ENCODE results near the gene CLEC16A. TPM values are rescaled to one million over a fixed set of nuclear protein-coding genes. Genes with fewer than 3 reads are reported as not detected.

The CLEC16A gene
- polyA plus RNA-seq, 3 donors, result 3.4 to 12.0 (median 5.8) TPM

GRCh38 chr16:11141409-11142260 lies 197.3 kb downstream of the CLEC16A start:
- H3K4me3 Mint-ChIP-seq, result no peak overlapping the region
- no peaks in the 10 kb centered on the region for H3K27me3 ChIP-seq (ENCODE audit: control insufficient read depth in 2 of 2, insufficient read depth in 2 of 2, low read length in 2 of 2)
- peaks cover 0 to 4% (median 0%) of the 10 kb centered on the region in 3 donors for H3K27me3 Mint-ChIP-seq (ENCODE audit: low read depth in 3 of 3)
- H3K9me3 Mint-ChIP-seq, result no peaks in the 10 kb centered on the region
- H3K36me3 Mint-ChIP-seq, result peaks cover 41 to 45% of the 10 kb centered on the region in 2 donors
- intact Hi-C loops (cut with micrococcal nuclease), result loop anchor here in 1 of 2 donors (10.0 kb wide), 1 partner anchor 157 kb away; no protein-coding TSS in a partner anchor
- H3K4me2 ChIP-seq (replicated peaks; ENCODE audit: extremely low read depth, low read length, poor library complexity, severe bottlenecking), result no peak overlapping the region
- H3K27ac Mint-ChIP-seq, result peak overlapping the region in 2 of 7 donors; percentile 40 to 54
- no peak overlapping the region for H3K9ac ChIP-seq (ENCODE audit: insufficient read depth, low read length, poor library complexity, severe bottlenecking)
- no peaks in the 10 kb centered on the region for H3K9me3 ChIP-seq (replicated peaks in 1 of 2; ENCODE audit: control insufficient read depth in 1 of 2, insufficient read depth in 1 of 2, low read length in 2 of 2)
- WGBS (ENCODE audit: insufficient coverage), result 96% methylated on average over 19 of the region's 26 CpGs
- H3K27ac ChIP-seq (ENCODE audit: low read depth in 1 of 2, low read length in 2 of 2), result no peak overlapping the region
- H3K4me1 ChIP-seq (ENCODE audit: control insufficient read depth in 1 of 2, insufficient read depth in 2 of 2, low read length in 2 of 2), result peaks cover 0 to 7% of the 10 kb centered on the region in 2 donors
- TF ChIP-seq CTCF (IDR thresholded peaks at IDR 0.05), result no peak
- H3K4me3 ChIP-seq (replicated peaks in 1 of 3; ENCODE audit: low read depth in 2 of 3, low read length in 3 of 3), result no peak overlapping the region
- no peak overlapping the region for H2AFZ ChIP-seq (ENCODE audit: insufficient read depth, low read depth, low read length, poor library complexity, severe bottlenecking)
- H3K36me3 ChIP-seq (replicated peaks in 1 of 2; ENCODE audit: control insufficient read depth in 1 of 2, insufficient read depth in 2 of 2, low read length in 2 of 2), result peaks cover 0 to 14% of the 10 kb centered on the region in 2 donors
- no peaks in the 10 kb centered on the region for H4K20me1 ChIP-seq (ENCODE audit: insufficient read depth, low read length)
- peaks cover 21% of the 10 kb centered on the region for H3K4me1 Mint-ChIP-seq
- DNase-seq, result no peak
- no peaks in the 10 kb centered on the region for H3K79me2 ChIP-seq (ENCODE audit: insufficient read depth, low read length)

DNA sequence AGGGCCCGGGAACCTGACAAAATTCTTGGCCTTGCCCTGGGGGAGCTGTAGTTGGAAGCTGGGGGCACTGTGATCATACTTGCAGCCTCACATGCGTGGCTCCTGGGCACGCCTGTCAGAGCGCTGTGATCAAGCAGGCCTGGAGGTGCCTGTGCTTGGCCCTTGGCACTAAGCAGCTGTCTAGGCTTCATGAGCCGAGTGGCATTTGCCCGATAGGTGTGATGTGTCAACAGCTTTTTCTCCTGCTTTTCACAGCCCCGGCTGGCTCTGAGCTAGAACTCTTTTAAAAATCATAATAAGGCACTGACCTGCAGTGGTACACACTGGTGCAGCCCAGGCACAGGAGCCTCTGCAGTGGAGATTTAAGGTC lies 197.9 kb downstream of the CLEC16A start:
- Histone ChIP-seq H3K4me1 (ENCODE audit: control insufficient read depth in 1 of 2, insufficient read depth in 2 of 2, low read length in 2 of 2) (peaks cover 0 to 7% of the 10 kb centered on the region in 2 donors), H3K4me2 (replicated peaks; ENCODE audit: extremely low read depth, low read length, poor library complexity, severe bottlenecking) (no peak overlapping the region), H3K9me3 (replicated peaks in 1 of 2; ENCODE audit: control insufficient read depth in 1 of 2, insufficient read depth in 1 of 2, low read length in 2 of 2) (no peaks in the 10 kb centered on the region), H2AFZ (ENCODE audit: insufficient read depth, low read depth, low read length, poor library complexity, severe bottlenecking) (no peak overlapping the region), H3K36me3 (replicated peaks in 1 of 2; ENCODE audit: control insufficient read depth in 1 of 2, insufficient read depth in 2 of 2, low read length in 2 of 2) (peaks cover 0 to 9% of the 10 kb centered on the region in 2 donors), H3K27ac (ENCODE audit: low read depth in 1 of 2, low read length in 2 of 2) (no peak overlapping the region), H3K9ac (ENCODE audit: insufficient read depth, low read length, poor library complexity, severe bottlenecking) (no peak overlapping the region), H3K27me3 (ENCODE audit: control insufficient read depth in 2 of 2, insufficient read depth in 2 of 2, low read length in 2 of 2) (no peaks in the 10 kb centered on the region), H4K20me1 (ENCODE audit: insufficient read depth, low read length) (no peaks in the 10 kb centered on the region), H3K79me2 (ENCODE audit: insufficient read depth, low read length) (no peaks in the 10 kb centered on the region), H3K4me3 (replicated peaks in 1 of 3; ENCODE audit: low read depth in 2 of 3, low read length in 3 of 3) (no peak overlapping the region)
- 97% methylated on average over 7 of the region's 7 CpGs for WGBS (ENCODE audit: insufficient coverage)
- no peak overlapping the region for H3K27ac Mint-ChIP-seq
- H3K9me3 Mint-ChIP-seq, result no peaks in the 10 kb centered on the region
- H3K4me1 Mint-ChIP-seq, result peaks cover 21% of the 10 kb centered on the region
- H3K27me3 Mint-ChIP-seq (ENCODE audit: low read depth in 3 of 3), result peaks cover 0 to 4% (median 0%) of the 10 kb centered on the region in 3 donors
- TF ChIP-seq CTCF (IDR thresholded peaks at IDR 0.05), result no peak
- intact Hi-C loops (cut with micrococcal nuclease), result loop anchor here in 1 of 2 donors (10.0 kb wide), 1 partner anchor 157 kb away; no protein-coding TSS in a partner anchor
- no peak for DNase-seq
- H3K36me3 Mint-ChIP-seq, result peaks cover 40% of the 10 kb centered on the region in 2 donors
- no peak overlapping the region for H3K4me3 Mint-ChIP-seq

Data from CD14-positive monocyte (primary cell).